Activated gamma-delta T cell (primary cell): ENCODE results near the gene GBA3.

Source experiments
- DNase-seq: peaks from one replicate; lab custom pipeline; 2025; lab: John Stamatoyannopoulos, UW
- total RNA-seq, 2 donors: gene quantifications; one replicate each; lab custom pipeline; 2026; lab: John Stamatoyannopoulos, UW

Gene GBA3
- total RNA-seq = 0 to 0.04 reads per million in 2 donors

DNA sequence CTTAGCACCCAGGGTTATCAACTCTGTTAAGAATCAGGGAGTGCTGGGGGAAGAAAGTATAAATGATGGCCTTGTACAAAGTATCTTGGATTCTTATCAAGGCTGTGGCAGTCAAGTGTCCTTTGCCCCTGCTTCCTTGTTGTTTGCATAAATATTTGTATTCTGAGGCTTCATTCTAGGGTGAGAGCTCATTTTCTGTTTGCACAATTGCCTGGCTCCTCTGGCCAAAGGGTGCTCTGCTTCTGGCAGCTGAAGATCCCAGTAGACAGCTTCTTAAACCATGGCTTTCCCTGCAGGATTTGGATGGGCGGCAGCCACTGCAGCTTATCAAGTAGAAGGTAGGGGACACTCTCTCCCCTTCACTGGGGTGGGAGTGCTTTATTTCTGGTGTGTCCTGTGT is at the start of gene GBA3:
TSS of gene GBA3 (plus strand) at position 202 of the 400 bp plus-strand sequence.
- DNase-seq = no peak

DNA sequence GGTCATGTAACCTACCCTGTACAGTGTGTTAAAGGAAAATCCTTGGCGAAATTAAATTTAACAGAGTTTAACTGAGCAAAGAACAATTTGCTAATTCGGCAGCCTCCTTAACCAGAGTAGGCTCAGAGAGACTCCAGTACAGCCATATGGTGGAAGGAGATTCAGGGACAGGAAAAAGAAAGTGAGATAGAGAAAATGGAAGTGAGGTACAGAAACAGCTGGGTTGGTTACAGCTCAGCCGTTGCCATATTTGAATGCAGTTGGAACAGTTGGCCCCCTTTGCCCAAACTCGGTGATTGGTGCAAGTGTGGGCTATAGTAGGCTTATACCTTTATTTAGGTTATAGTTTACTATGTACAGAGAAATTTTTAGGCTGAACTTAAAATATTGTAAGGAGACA is 48.8 kb upstream of the GBA3 start:
- DNase-seq = no peak

DNA sequence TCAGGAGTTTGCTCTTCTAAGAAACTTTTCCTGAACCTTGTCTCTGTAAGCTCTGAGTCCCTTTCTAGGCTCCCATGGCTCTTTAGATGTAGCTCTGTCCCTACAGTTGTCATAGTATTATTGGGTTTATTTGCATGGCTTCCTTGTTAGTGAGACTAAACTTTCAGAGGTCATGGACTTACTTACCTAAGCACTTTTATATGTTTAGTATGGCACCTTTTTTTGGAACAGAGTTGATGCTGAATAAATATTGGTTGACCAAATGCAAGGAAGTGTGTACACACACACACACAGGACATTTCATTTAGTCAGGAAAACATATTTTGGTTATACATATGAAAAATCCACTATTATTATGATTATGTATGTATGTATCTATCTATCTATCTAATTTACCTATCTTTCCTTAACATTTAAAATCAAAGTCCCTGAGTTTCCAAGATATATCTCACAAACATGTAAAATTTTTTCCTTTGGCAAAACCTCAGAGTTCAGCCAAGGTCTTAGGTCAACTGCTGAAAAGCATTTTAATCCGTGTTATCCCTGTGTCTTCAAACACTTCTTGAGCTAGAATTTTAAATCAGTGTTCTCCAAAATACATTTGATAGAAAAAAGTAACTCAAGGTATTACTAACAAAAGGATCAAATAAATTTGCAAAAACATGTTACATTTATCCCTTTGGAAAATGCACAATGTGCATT is 47.1 kb upstream of the GBA3 start:
- no peak for DNase-seq

DNA sequence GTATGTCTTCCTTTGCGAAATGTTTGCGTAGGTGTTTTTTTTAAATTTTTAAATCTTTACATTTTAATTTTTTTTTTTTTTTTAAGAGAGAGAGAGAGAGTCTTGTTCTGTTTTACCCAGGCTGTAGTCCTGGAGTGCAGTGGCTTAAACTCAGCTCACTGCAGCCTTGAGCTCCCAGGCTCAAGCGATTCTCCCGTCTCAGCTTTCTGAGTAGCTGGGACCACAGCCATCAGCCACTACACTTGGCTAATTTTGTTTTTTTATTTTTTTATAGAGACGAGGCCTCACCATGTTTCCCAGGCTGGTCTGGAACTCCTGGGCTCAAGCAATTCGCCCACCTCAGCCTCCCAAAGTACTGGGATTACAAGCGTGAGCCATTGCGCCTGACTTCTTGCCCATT is 43.7 kb upstream of the GBA3 start:
- DNase-seq = no peak

DNA sequence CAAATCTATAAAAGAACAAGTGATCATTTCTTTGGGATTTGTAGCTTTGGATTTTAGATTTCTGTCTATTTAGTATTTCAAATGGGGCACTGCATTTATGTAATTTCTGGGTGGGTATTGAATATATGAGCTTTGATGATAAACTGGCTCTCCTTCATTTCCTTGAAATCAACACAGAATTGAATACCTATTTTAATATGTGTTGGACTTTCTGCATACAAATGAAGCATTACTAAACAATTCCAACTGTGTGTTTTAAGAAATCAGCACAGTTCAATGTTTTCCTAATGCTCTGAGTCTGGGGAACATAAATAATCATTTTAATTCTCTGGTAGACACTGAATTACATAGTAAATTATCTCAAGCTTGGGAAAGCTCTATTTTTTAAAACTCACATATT is 42.0 kb upstream of the GBA3 start:
- DNase-seq = no peak

DNA sequence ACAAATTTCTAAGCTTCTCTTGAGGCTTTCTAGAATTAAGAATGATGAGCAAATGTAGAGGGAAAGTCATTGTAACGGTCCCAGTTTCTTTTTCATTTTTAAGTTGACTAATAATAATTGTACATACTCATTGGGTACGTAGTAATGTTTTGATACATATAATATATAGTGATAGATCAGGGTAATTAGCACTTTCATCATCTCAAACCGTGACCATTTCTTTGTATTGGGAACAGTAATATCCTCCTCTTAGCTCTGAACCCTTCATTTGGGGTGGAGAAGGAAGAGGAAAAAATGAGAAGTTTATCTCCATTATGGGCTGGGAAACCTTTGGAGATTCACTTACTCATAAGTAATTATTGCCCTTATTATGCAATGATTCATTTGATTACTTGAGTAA is 39.0 kb upstream of the GBA3 start:
- DNase-seq = no peak

DNA sequence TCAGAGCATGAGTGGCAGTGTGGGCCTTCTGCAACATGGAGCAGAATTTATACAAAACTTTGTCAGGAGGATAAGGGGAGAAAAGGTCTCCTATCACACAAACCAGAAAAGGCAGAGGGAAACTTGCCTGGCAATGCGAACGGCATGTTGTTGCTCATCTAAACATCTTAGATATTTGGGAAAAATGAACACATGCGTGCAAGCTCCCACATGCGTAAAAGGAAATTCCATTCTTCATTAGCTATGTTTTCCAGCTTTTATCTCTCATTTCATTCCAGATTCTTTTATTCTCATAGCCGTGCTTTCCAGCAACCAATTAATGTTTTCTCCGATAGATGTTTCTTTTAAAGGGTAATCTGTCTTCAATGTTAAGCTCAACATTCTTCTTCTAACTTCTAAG is 31.3 kb upstream of the GBA3 start:
- DNase-seq = no peak

DNA sequence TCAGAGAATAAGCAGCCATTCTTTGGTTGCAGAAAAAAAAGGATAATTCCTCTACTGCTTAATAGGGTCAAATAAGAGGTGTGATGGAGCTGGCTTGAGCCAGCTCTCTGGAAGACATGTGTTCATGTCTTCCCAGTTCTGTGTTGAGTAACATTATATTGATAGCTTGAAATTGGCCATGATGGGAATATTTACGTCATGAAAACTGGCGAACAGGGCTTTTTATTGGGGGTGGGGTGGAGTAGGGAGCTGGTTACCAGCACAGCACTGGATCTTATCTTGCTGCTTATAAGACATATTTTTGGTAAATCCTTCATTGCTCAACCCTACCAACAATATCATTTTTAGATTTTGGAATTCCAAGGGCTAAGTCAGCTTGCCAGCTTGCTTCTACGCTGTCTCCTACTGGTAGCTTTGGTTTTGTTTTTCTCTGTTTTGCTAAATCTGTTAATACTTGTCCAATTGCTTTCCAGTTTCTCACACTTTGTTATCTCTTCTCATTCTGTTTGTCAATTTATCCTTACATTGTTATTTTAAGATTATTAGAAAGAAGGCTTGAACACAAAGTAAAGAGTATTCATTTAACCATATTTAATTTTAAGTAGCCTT is 25.3 kb upstream of the GBA3 start:
- no peak for DNase-seq

DNA sequence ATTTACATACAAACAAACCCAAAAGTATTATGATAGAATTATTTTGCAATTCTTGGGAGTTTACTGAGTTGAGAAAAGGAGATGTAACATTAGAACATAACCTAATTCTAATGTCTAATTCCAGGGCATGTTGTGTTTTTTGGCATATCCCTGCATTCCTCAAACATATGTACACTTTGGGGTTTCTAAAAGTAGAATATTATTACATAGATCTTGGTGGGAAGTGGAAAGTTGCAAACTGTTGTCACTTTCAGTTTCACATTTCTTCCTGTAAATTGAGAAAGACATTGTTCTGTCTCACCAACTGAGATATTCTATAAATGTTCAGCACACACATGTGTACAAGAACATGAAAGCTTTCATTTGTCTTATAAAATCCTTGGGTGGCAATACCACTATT is 24.4 kb upstream of the GBA3 start:
- no peak for DNase-seq

DNA sequence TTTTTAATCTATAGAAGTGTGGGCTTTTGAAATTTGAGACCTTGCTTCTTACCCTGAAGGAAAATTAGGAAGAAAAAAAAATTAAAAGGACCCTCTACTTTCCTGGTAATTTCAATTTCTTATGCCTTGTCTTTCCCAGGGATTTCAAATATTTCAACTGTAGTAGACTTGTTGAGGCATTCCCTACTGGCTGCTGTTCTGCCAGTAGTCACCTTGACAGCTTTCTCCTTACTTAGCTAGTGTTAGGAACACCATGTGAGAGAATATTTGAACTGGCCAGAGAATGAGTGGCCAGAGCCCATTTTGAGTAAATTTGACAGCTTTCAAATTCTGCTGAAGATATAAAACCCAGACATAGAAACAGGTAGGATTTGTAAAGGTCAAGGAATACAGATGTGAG is 24.0 kb upstream of the GBA3 start:
- DNase-seq = no peak

DNA sequence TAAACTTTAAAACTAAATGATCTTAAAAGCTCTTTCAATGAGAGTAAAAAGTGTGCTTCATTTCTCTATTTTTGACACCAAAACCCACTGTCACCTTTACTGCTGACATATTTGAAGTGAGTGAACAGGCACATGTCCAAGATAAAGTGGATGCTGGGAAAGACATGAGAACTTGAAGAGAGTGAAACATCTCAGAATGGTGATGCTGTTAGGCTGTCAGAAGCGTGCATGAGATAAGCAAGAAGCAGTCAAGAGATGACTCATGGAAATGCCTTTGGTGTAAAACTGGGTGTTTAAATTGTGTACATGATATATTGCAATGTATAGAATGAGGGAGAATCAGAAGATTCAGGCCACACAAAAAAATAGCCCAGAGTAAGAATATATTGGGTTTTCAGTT is 21.8 kb upstream of the GBA3 start:
- no peak for DNase-seq

DNA sequence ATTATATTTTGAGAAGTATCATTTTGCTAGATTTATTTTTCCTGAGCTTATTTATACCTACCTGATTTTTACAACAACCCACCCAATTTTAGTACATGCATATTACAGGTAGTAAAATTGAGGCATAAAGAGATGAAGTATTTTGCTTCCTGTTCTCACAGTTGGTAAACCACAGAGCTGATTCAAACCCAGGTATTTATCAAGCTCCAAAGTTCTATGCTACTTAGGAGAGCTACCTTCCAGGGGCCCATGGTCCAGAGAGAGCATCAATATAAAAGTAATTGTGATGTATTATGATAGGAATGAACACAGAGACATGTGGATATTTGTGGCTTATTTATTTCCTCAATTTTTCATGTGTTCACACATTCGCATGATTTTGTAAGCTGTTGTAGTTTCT is 20.2 kb upstream of the GBA3 start:
- no peak for DNase-seq

DNA sequence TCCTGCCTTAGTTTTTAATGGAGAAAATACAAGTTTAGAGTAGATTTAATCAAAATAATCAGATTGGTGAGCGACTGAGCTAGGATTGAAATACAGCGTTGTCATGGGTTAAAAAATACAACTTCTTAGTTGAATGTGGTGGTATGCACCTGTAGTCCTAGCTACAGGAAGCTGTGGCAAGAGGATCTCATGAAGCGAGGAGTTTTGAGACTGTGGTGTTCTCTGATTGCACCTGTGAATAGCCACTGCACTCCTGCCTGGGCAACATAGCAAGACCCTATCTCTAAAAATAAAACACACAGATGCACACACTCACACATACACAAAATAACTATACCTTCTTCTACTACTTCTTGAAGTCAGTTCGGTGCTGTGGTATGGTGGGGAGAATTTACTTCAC is 19.8 kb upstream of the GBA3 start:
- DNase-seq = no peak

DNA sequence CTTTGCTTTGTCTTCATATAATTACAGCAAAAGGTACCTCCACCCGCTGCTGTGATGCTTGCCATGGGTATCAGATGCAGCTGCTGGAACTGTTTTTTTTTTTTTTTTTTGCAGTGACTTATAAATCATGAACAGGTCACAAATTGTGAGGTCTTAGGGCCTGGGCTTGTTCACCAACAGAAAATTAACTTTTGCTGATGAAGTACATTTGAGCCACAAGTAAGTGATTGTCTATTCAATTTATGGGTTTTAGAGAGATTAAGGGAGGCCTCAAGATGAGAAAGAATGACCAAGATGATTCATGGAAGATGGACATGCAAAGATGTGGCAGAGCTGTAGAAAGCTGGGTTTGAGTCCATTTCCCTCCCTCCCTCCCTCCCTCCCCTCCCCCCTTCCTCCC is 18.0 kb upstream of the GBA3 start:
- no peak for DNase-seq

DNA sequence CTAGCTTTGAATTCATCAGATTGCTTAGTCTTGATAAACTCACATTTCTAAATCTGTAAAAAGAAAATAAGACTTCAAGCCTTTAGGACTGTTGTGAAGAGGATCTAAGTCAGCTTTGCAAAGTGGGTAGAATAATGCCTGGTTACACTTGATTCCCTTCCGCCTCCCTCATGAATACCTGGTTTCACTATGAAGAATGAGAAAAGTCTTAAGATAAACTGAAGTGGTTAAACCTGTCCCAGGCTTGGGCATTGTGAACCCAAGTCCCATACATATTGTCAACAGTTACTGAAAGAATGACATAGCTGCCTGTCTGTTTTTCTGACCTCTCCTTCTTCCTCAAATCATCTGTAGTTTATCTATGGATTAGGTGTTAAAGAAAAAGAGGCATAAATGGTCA is 16.7 kb upstream of the GBA3 start:
- no peak for DNase-seq

DNA sequence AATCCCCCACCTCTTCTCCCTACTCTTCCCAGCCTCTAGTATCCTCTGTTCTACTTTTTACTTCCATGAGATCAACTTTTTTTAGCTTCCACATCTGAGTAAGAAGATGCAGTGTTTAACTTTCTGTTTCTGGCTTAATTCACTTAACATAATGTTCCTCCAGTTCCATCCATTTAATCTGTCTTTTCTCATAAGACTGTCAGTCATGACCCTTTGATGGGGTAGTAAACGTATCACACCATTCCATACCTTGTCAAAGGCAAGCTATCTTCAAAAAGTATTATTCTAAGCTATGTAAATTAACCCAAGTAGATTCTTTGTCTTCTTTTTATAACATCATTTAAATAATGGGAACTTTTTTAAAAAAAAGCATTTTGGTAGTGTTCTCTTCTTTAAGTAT is 15.0 kb upstream of the GBA3 start:
- DNase-seq = no peak

DNA sequence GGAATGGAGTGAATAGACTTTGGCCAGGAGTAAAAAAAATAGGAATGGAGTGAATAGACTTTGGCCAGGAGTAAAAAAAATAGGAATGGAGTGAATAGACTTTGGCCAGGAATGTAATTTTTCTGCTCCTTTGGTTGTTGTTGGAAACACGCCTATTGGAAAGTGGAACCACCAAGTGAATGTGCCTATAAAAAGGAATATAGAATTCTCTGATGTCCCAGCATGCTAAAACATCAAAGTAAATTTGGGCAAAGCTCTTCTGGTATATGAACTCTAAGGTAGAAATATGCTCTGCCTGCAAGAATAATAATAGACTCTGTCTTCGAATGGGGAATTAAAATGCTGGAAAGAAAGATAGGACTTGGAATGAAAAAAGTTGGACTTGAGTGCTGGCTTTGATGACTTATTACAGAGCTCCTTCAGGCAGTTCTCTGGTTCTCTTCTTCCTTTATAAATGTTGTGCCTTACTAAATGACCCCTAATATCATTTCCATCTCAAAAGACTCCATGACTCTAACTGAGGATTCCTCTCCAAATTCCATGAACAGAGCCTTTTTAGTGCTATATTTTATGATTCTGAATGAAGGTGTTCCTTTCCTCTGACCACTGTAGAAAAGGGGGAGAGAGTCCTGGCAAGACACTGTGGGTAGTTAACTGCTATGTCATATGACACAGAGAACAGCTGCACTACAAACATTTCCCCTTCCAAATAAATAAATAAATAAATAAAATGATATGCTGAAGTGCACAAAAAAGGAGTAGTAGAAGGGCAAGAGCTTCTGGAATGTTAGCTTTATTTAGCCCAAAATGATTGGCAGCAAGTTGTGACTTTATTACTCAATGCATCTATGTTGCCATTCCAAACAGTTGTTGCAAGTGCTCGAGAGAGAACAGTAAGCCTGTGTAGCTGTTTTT is 13.5 kb upstream of the GBA3 start:
- DNase-seq = no peak

DNA sequence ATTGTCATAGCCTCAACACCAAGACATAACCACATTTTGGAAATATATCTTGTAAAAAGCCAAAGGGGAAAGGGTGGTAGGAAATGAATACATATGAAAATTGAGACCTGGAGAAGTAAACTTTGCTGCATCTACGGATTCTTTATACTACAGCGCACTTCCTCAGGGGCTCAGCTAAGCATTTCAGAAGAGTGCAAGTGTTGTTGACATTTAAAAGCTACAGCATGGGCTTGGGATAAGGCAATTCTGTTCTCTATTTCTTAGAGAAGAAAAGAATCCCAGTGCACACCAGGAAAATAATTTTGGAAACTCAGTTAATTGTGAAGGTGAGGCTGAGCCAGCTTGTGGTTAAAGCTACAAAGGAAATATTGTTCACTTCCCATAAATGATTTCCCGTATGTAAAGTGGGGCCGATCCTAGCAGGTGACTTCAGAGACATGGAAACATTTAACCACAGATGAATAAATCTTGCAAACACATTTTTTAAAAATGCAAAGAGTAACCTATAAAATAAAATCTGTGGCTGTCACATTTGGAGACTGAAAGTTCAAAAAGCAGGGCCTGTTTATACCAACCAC is 12.6 kb upstream of the GBA3 start:
- no peak for DNase-seq

DNA sequence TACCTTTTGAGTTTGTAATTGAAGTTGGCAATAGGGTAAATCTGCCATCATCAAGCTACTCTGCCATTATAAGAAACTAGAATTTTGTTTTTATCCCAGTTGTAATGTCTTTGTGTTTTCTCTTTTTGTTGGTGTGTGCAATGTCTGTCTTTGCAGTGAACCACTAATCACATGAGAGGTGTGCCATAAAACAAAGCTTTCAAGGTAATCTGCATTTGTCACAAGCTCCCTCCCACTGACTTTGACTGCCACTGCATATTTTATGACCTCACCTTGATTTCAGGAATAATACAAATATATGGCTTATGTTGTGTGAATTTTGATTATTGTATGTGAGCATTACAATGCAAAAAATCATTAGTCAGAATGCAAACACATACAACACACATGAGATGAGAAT is 9.0 kb upstream of the GBA3 start:
- DNase-seq = no peak

DNA sequence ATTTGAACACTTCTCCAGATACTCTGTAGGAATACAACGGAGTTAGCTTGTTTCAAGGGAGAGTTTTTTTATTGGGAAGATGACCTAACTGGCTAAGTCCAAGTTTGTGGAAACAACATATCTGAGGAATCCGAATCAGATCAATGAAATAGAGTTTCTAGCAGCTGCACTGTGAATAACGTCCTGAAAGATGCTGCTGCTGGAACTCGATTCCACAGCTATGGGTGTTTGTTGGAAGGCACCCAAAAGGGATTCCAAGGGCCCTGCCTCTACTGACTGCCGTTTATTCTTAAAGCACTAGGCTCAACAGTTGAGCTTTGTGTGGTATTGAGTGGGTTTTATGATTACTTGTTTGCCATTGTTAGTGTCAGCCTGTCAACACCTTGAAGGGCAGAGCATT is 6.6 kb upstream of the GBA3 start:
- DNase-seq = no peak

DNA sequence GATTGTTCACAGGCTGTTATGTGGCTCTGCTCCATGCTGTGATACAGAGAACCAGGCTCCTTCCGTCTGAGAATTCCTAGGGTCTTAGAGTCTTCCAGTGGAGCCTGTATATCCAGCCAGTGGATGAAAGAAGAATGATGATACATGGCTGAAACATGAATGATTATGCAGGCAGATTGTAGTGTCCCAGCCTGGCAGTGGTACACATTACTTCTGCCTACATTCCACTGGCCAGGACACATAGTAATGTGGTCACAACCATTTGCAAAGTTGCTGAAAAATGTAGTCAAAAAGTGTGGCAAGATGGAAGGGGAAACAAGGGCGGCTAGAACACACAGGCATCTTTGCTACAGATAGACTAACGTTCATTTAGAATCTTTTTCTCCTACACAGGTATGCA is 4.5 kb upstream of the GBA3 start:
- DNase-seq = no peak

DNA sequence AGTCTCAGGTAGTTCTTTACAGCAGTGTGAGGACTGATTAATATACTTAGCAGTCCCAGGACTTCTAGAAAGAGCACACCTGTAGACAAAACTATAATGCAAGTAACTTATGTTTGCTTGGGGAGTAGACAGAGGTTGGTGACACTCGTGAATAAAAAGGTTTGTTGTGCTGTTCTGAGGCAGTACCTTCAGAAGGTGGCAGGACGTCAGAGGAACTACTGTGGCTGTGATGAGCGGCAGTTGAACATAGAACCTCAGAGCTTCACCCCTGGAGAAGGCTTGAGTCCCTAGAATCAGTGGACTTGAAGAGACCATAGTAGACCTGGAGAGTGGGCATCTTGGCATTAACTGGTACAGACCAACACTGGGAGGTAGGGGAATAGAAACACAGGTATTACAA is 3.3 kb upstream of the GBA3 start:
- no peak for DNase-seq

DNA sequence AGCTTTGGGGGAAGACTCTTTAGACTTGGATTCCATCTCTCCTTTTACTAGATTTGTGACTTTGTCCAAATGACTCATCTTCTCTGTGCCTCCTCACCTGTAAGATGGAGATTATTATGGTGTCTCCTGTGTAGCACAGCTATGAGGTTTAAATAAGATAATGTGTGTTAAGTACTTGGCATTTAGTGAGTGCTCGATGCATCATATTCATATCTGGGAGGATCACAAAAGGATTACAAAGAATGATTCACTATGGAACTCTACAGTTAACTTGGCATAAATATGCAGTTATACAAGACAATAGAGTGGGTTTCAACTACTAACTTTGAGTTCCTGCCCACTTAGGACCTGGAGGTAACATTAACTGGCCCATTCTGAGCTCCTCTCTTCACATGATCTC is 2.3 kb downstream of the GBA3 start:
- DNase-seq = no peak
